HepG2 (cell line): ENCODE results near the gene MAVS. TPM values are rescaled to one million over a fixed set of nuclear protein-coding genes. Genes with fewer than 3 reads are reported as not detected.

Experiments used
- ATAC-seq: fragments of 200-7000 bp; cut with Tn5 transposase; 3 replicates; pipeline ENCODE4 v1.9.1; 2020; ENCODE audit warnings: mild to moderate bottlenecking, moderate library complexity
- BruUV-seq: library from RNA; stranded (reverse); fragments of 400-500 nt; replicated peaks from 2 replicates; lab custom pipeline; 2021; lab: Mats Ljungman, UMichigan
- CTCF ChIA-PET: fragments of 300-600 bp; formaldehyde crosslinking; extraction: SDS; loops from one replicate; lab custom pipeline; 2021; ENCODE audit warnings: low total read pairs, inconsistent platforms, low intra/inter-chr PET ratio; lab: Yijun Ruan, JAX
- POLR2A ChIA-PET: fragments of 350-600 bp; sonication (Branson Sonifier 250); formaldehyde crosslinking; loops from one replicate; lab custom pipeline; 2020; ENCODE audit warnings: antibody characterized with exemption, inconsistent platforms; lab: Yijun Ruan, JAX
- DNase-seq: peaks from one replicate; pipeline ENCODE4 v3.0.0-alpha.2; 2015; ENCODE audit warnings: low spot score
- FAIRE-seq: peaks from 3 replicates; lab custom pipeline; 2011; peaks lifted over from hg19 to GRCh38; lab: Jason Lieb, UNC
- H2AFZ ChIP-seq: one replicate; pipeline ENCODE4 v1.6.1; 2011; ENCODE audit warnings: low read length, inconsistent platforms
- H3K27ac ChIP-seq: fragments of 300-600 bp; 3 replicates; pipeline ENCODE4 v1.8.0; 2011; ENCODE audit warnings: mixed run types, mild to moderate bottlenecking, mixed read lengths, low read length, inconsistent platforms; ENCODE audit not compliant: insufficient read depth; ENCODE audit errors: extremely low read length
- H3K27me3 ChIP-seq, 2 experiments: fragments of 200-600 bp in 1 of 2; 2 replicates in 1 of 2; 3 replicates in 1 of 2; pipeline versions ENCODE4 v1.6.0 to v1.8.0; 2011; ENCODE audit warnings: low read length in 2 of 2, mild to moderate bottlenecking in 2 of 2, moderate library complexity in 2 of 2, inconsistent platforms in 1 of 2; ENCODE audit not compliant: insufficient read depth in 2 of 2, control insufficient read depth in 1 of 2
- H3K36me3 ChIP-seq, 2 experiments: fragments of 200-600 bp in 1 of 2; replicated peaks in 1 of 2; 2 replicates in 1 of 2; 3 replicates in 1 of 2; pipeline versions ENCODE4 v1.5.1 to v1.8.0; 2011; ENCODE audit warnings: low read length in 2 of 2, inconsistent platforms in 1 of 2; ENCODE audit not compliant: insufficient read depth in 2 of 2, control insufficient read depth in 1 of 2
- H3K4me1 ChIP-seq: 2 replicates; pipeline ENCODE4 v1.5.1; 2012; ENCODE audit warnings: low read length, inconsistent platforms; ENCODE audit not compliant: insufficient read depth
- H3K4me2 ChIP-seq: 2 replicates; pipeline ENCODE4 v1.6.0; 2011; ENCODE audit warnings: low read depth, low read length, inconsistent platforms
- H3K4me3 ChIP-seq, 3 experiments: fragments of 200-600 bp in 1 of 3; sonication (generic), shearing (Covaris generic) in 1 of 3; replicated peaks in 1 of 3; 2 replicates each; pipeline ENCODE4 v1.5.1; 2011 to 2016; ENCODE audit warnings: low read length in 3 of 3, inconsistent platforms in 2 of 3, low read depth in 2 of 3, mild to moderate bottlenecking in 2 of 3, control low read depth in 1 of 3, mixed read lengths in 1 of 3; ENCODE audit not compliant: insufficient read depth in 1 of 3
- H3K79me2 ChIP-seq: one replicate; pipeline ENCODE4 v1.6.1; 2011; ENCODE audit warnings: low read length, inconsistent platforms; ENCODE audit not compliant: insufficient read depth
- H3K9ac ChIP-seq: 2 replicates; pipeline ENCODE4 v1.6.0; 2011; ENCODE audit warnings: mild to moderate bottlenecking, low read depth, low read length, inconsistent platforms; ENCODE audit not compliant: insufficient read depth
- H3K9me3 ChIP-seq: 2 replicates; pipeline ENCODE4 v1.5.1; 2012; ENCODE audit warnings: mild to moderate bottlenecking, low read length
- H4K20me1 ChIP-seq: 2 replicates; pipeline ENCODE4 v1.6.0; 2011; ENCODE audit warnings: inconsistent platforms, mild to moderate bottlenecking, low read length, moderate library complexity; ENCODE audit not compliant: insufficient read depth
- CBX1 ChIP-seq: IDR thresholded peaks from one replicate; pipeline ENCODE4 v1.6.1; 2016; ENCODE audit warnings: antibody characterized with exemption, low read depth
- HHEX ChIP-seq: IDR thresholded peaks from 2 replicates; pipeline ENCODE4 v1.6.1; 2016; ENCODE audit warnings: control low read depth
- IKZF4 ChIP-seq: sonication (generic); formaldehyde crosslinking; IDR thresholded peaks from 2 replicates; pipeline ENCODE4 v1.5.1; 2020; ENCODE audit warnings: borderline replicate concordance, mild to moderate bottlenecking, low read depth, missing genetic modification reagents; ENCODE audit errors: not compliant biosample characterization
- MAZ ChIP-seq, 2 experiments: sonication (generic) in 1 of 2; formaldehyde crosslinking in 1 of 2; IDR thresholded peaks; 2 replicates each; pipeline versions ENCODE4 v1.5.0 to v1.6.1; 2012 to 2020; ENCODE audit warnings: low read depth in 2 of 2, mild to moderate bottlenecking in 2 of 2, borderline replicate concordance in 1 of 2, improper control_type of control experiment in 1 of 2, low read length in 1 of 2, missing genetic modification reagents in 1 of 2, moderate library complexity in 1 of 2
- MED8 ChIP-seq: sonication (generic); formaldehyde crosslinking; IDR thresholded peaks from 2 replicates; pipeline ENCODE4 v1.8.1; 2023; ENCODE audit warnings: mild to moderate bottlenecking, missing genetic modification reagents; ENCODE audit not compliant: insufficient replicate concordance
- NCOA2 ChIP-seq: sonication (generic); formaldehyde crosslinking; IDR thresholded peaks from 2 replicates; pipeline ENCODE4 v1.8.0; 2022; ENCODE audit warnings: inconsistent platforms
- NFYC ChIP-seq: IDR thresholded peaks from 2 replicates; pipeline ENCODE4 v1.6.1; 2016; ENCODE audit warnings: missing genetic modification reagents, missing compliant biosample characterization
- NRL ChIP-seq: sonication (generic); formaldehyde crosslinking; IDR thresholded peaks from 2 replicates; pipeline ENCODE4 v1.5.0; 2020; ENCODE audit warnings: missing genetic modification reagents, mild to moderate bottlenecking, moderate library complexity, borderline replicate concordance
- PAX8 ChIP-seq: sonication (generic); formaldehyde crosslinking; IDR thresholded peaks from 2 replicates; pipeline ENCODE4 v1.8.0; 2022; ENCODE audit warnings: mild to moderate bottlenecking, missing genetic modification reagents, borderline replicate concordance
- PBX2 ChIP-seq: IDR thresholded peaks from 2 replicates; pipeline ENCODE4 v1.6.1; 2016; ENCODE audit warnings: control low read depth
- PTBP1 ChIP-seq: fragments of 200-400 bp; formaldehyde crosslinking; IDR thresholded peaks from 2 replicates; pipeline ENCODE4 v1.6.1; 2018; ENCODE audit warnings: low read length, low read depth; ENCODE audit not compliant: poor library complexity, severe bottlenecking
- REXO4 ChIP-seq: sonication (generic); formaldehyde crosslinking; IDR thresholded peaks from 2 replicates; pipeline ENCODE4 v1.8.0; 2022; ENCODE audit warnings: missing genetic modification reagents, mild to moderate bottlenecking, borderline replicate concordance
- STAT5B ChIP-seq: sonication (generic); formaldehyde crosslinking; IDR thresholded peaks from 2 replicates; pipeline ENCODE4 v1.4.0; 2020; ENCODE audit warnings: missing genetic modification reagents
- ZNF333 ChIP-seq: sonication (generic); formaldehyde crosslinking; IDR thresholded peaks from 2 replicates; pipeline ENCODE4 v1.4.0; 2020; ENCODE audit warnings: mild to moderate bottlenecking, missing genetic modification reagents, borderline replicate concordance
- ZNF547 ChIP-seq: sonication (generic); formaldehyde crosslinking; IDR thresholded peaks from 2 replicates; pipeline ENCODE4 v1.5.1; 2020; ENCODE audit warnings: mild to moderate bottlenecking, missing genetic modification reagents
- ZNF678 ChIP-seq: sonication (generic); formaldehyde crosslinking; IDR thresholded peaks from 2 replicates; pipeline ENCODE4 v1.4.0; 2020; ENCODE audit warnings: mild to moderate bottlenecking, missing genetic modification reagents
- ZNF766 ChIP-seq: sonication (generic); formaldehyde crosslinking; IDR thresholded peaks from 2 replicates; pipeline ENCODE4 v1.5.0; 2020; ENCODE audit warnings: missing genetic modification reagents, borderline replicate concordance
- ZNF788 ChIP-seq: sonication (generic); formaldehyde crosslinking; IDR thresholded peaks from 2 replicates; pipeline ENCODE4 v1.5.0; 2020; ENCODE audit warnings: mild to moderate bottlenecking, missing genetic modification reagents, borderline replicate concordance
- WGBS: methylation state at CpG from one replicate; pipeline ENCODE4 v1.1.6; 2017; ENCODE audit warnings: low lambda C conversion rate; 5-methylcytosine and 5-hydroxymethylcytosine counted together
- in situ Hi-C: cut with HindIII; loops from 2 replicates; pipeline ENCODE4 v1.10.0; 2017; ENCODE audit warnings: low pct_unique_long_range_greater_than_20kb; ENCODE audit not compliant: extremely low pct_ligation_motif_present
- intact Hi-C: fragments of 100-400 bp; cut with micrococcal nuclease; formaldehyde crosslinking; loops from one replicate; pipeline ENCODE4 v1.10.0; 2022; ENCODE audit not compliant: unreplicated experiment
- polyA plus RNA-seq, 8 experiments: library from polyadenylated mRNA; depleted of rRNA in 3 of 8; stranded (reverse) in 7 of 8; unstranded in 1 of 8; fragments of >200 nt; fragmentation: Illumina TruSeq in 4 of 8; extraction: Trizol in 4 of 8; gene quantifications; 2 replicates each; pipeline versions ENCODE4 v1.2.1 to v1.2.3, GENCODE V29; 2011 to 2016; ENCODE audit warnings: low read depth in 4 of 8, missing spikeins in 1 of 8, mixed read lengths in 1 of 8; ENCODE audit not compliant: insufficient read depth in 1 of 8
- total RNA-seq, 5 experiments: library from RNA; depleted of rRNA; stranded (reverse); fragments of >200 nt; fragmentation: Illumina TruSeq; extraction: Trizol; gene quantifications; 2 replicates each; pipeline ENCODE4 v1.2.3, GENCODE V29; 2016; ENCODE audit warnings: low read depth in 1 of 5

Gene MAVS
- total and polyA plus RNA-seq, 2 of the 13 experiments (the other 11 are each of a cell fraction or from before 2014, with no cell fraction given): 27.3 to 36.6 TPM

- Histone ChIP-seq H3K9ac (no peak overlapping the region), H3K9me3 (no peaks in the 10 kb centered on the region), H3K4me3 (no peak overlapping the region), H3K79me2 (no peaks in the 10 kb centered on the region), H3K4me2 (no peak overlapping the region), H3K36me3 (peaks cover 61 to 76% of the 10 kb centered on the region in 2 experiments), H3K27ac (no peak overlapping the region), H3K4me1 (peaks cover 8% of the 10 kb centered on the region; the same call in 1 of the 2 replicates), H4K20me1 (no peaks in the 10 kb centered on the region), H3K27me3 (no peaks in the 10 kb centered on the region), H2AFZ (no peak overlapping the region)
- TF ChIP-seq PAX8 (CRISPR knock-in tag): no peak
- TF ChIP-seq CBX1: no peak
- TF ChIP-seq MED8 (CRISPR knock-in tag): no peak
- no peak for TF ChIP-seq REXO4
- TF ChIP-seq ZNF766: no peak
- no peak for TF ChIP-seq ZNF678
- TF ChIP-seq NRL (CRISPR knock-in tag): no peak
- no peak for TF ChIP-seq NFYC (CRISPR knock-in tag)
- no peak for TF ChIP-seq PTBP1
- TF ChIP-seq STAT5B (CRISPR knock-in tag): no peak
- TF ChIP-seq MAZ (IDR thresholded peaks at IDR 0.05; ENCODE audit: borderline replicate concordance, low read depth, low read length): no peak
- TF ChIP-seq MAZ (CRISPR knock-in tag; IDR thresholded peaks at IDR 0.05; ENCODE audit: low read depth): no peak
- TF ChIP-seq IKZF4 (CRISPR knock-in tag): no peak
- no peak for TF ChIP-seq ZNF788 (CRISPR knock-in tag)
- no peak for TF ChIP-seq ZNF333
- TF ChIP-seq HHEX (CRISPR knock-in tag): no peak
- TF ChIP-seq ZNF547 (CRISPR knock-in tag): no peak
- TF ChIP-seq NCOA2 (CRISPR knock-in tag): no peak
- no peak for TF ChIP-seq PBX2 (CRISPR knock-in tag)
- ATAC-seq: no peak
- WGBS: 97% methylated on average over 7 of the region's 7 CpGs
- FAIRE-seq: no peak
- intact Hi-C loops: no loop called here
- DNase-seq: no peak
- ChIA-PET POLR2A (no interaction called here), CTCF (no interaction called here)
- no TSS peak for BruUV-seq
- in situ Hi-C loops: no loop called here
These were observed 14.6 kb downstream of the MAVS start for GRCh38 chr20:3861191-3861590.
